Ishikawa (cell line): ENCODE data around the gene LRRC1.

Experiments used
- CEBPB ChIP-seq: IDR thresholded peaks from 2 replicates; pipeline ENCODE4 v1.6.1; 2012
- CREB1 ChIP-seq: IDR thresholded peaks from 2 replicates; pipeline ENCODE4 v1.6.1; 2012; ENCODE audit warnings: low read depth
- EGR1 ChIP-seq: IDR thresholded peaks from 2 replicates; pipeline ENCODE4 v1.6.1; 2012
- EP300 ChIP-seq: IDR thresholded peaks from 2 replicates; pipeline ENCODE4 v1.6.1; 2012; ENCODE audit warnings: borderline replicate concordance
- FOXM1 ChIP-seq: IDR thresholded peaks from 2 replicates; pipeline ENCODE4 v1.6.1; 2012; ENCODE audit warnings: low read depth, borderline replicate concordance
- NFIC ChIP-seq: IDR thresholded peaks from 2 replicates; pipeline ENCODE4 v1.6.1; 2012
- RAD21 ChIP-seq: IDR thresholded peaks from 2 replicates; pipeline ENCODE4 v1.6.1; 2012; ENCODE audit warnings: low read depth
- TAF1 ChIP-seq: IDR thresholded peaks from 2 replicates; pipeline ENCODE4 v1.6.1; 2012; ENCODE audit warnings: low read depth, mild to moderate bottlenecking
- TCF12 ChIP-seq: IDR thresholded peaks from 2 replicates; pipeline ENCODE4 v1.6.1; 2012; ENCODE audit warnings: low read depth
- TEAD4 ChIP-seq: IDR thresholded peaks from 2 replicates; pipeline ENCODE4 v1.6.1; 2012
- YY1 ChIP-seq: IDR thresholded peaks from 2 replicates; pipeline ENCODE4 v1.6.1; 2012; ENCODE audit warnings: low read depth
- ZBTB7A ChIP-seq: IDR thresholded peaks from 2 replicates; pipeline ENCODE4 v1.6.1; 2012; ENCODE audit warnings: low read depth
- TF ChIP-seq, protein P1 (sequence below): IDR thresholded peaks from 2 replicates; pipeline ENCODE4 v1.6.1; 2012
- TF ChIP-seq, protein P2 (sequence below): IDR thresholded peaks from 2 replicates; pipeline ENCODE4 v1.6.1; 2012
- TF ChIP-seq, protein P3 (sequence below): IDR thresholded peaks from 2 replicates; pipeline ENCODE4 v1.6.1; 2012; ENCODE audit warnings: low read depth, mild to moderate bottlenecking

The LRRC1 gene

DNA sequence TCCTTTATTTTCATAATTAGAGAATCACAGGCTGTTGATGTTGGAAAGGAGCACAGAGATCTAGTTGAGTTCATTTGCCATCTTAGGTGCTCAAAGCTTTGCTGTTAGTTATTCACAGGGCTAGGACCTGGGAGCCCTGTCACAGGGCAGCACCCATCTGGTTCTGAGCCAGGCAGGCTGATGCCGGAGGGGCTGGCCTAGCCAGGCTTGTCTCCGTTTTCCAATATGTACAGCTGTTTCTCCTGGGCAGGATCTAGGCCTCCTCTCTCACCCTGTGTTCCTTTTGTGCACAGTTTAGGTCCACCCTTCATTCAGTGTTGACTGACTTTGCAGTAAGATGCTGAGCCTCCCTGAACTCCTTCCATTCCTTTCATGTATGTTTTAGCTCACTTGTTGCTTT, 33.4 kb downstream of the LRRC1 start:
- TF ChIP-seq CEBPB (no peak), EGR1 (no peak), YY1 (no peak), NFIC (no peak), EP300 (no peak), TCF12 (no peak)
- TF ChIP-seq, protein P1, sequence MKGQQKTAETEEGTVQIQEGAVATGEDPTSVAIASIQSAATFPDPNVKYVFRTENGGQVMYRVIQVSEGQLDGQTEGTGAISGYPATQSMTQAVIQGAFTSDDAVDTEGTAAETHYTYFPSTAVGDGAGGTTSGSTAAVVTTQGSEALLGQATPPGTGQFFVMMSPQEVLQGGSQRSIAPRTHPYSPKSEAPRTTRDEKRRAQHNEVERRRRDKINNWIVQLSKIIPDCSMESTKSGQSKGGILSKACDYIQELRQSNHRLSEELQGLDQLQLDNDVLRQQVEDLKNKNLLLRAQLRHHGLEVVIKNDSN, result no peak
- TF ChIP-seq, protein P2, sequence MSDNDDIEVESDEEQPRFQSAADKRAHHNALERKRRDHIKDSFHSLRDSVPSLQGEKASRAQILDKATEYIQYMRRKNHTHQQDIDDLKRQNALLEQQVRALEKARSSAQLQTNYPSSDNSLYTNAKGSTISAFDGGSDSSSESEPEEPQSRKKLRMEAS, result no peak

DNA sequence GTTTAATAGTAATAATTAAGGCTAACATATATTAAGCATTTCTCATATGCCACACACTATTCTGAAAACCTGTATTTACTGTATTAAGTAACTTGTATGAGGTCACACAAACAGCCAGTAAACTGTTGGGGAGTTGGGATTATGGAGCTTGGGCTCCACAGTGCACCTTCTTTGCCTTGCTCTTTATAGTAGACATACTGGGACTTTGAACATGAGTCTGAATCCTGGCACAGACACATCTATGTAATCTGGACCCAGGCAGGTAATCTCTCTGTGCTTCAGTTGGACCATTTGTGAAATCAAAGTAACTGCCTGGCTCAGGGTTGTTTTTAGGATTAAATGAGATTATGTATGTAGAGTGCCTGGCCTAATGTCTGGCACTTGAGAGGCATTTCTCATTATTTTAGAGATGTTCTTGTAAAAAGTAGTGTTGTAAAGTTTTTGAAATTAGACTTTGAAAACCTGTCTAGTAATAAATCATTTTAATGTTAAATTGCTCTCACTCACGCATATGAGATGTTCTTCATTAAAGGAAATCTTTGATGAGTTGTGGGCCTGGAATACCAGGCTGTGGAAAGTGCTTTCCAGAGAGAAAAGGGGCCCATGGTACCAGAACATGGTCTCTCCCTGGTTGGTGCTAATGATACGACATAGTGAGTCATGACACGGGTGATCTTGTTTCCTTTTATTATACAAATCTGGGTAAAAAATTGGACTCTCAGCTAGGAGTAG, 34.3 kb downstream of the LRRC1 start:
- TF ChIP-seq TCF12 (no peak), YY1 (no peak), FOXM1 (no peak), CEBPB (no peak), NFIC (no peak), TAF1 (no peak)
- TF ChIP-seq, protein P3, sequence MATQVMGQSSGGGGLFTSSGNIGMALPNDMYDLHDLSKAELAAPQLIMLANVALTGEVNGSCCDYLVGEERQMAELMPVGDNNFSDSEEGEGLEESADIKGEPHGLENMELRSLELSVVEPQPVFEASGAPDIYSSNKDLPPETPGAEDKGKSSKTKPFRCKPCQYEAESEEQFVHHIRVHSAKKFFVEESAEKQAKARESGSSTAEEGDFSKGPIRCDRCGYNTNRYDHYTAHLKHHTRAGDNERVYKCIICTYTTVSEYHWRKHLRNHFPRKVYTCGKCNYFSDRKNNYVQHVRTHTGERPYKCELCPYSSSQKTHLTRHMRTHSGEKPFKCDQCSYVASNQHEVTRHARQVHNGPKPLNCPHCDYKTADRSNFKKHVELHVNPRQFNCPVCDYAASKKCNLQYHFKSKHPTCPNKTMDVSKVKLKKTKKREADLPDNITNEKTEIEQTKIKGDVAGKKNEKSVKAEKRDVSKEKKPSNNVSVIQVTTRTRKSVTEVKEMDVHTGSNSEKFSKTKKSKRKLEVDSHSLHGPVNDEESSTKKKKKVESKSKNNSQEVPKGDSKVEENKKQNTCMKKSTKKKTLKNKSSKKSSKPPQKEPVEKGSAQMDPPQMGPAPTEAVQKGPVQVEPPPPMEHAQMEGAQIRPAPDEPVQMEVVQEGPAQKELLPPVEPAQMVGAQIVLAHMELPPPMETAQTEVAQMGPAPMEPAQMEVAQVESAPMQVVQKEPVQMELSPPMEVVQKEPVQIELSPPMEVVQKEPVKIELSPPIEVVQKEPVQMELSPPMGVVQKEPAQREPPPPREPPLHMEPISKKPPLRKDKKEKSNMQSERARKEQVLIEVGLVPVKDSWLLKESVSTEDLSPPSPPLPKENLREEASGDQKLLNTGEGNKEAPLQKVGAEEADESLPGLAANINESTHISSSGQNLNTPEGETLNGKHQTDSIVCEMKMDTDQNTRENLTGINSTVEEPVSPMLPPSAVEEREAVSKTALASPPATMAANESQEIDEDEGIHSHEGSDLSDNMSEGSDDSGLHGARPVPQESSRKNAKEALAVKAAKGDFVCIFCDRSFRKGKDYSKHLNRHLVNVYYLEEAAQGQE, result no peak
- TF ChIP-seq, protein P1, result no peak

DNA sequence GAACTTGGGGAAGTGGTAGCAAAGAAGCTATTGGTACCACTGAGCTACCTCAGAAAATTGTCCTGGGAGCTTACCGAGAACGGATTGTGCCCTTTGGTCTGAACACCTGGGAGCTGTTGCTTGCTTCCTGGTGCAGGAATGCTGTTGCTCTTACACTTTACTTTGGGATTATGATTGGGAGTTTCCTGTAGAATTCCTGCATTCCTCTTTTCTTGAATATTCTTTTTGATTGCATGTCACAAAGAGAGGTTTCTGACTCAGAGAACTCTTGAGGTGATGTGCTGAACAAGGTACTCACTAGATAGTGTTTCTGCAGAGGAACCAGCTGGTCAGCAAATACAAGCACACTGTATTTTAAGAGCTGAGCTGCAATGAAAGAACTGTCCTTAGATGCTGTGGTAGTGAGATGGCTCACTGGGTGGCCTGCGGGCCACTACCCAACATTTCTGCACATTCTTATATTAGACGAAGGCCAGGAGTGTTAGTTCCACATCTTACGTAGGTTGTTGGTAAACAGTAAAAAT, 35.0 kb downstream of the LRRC1 start:
- no peak for TF ChIP-seq EP300
- no peak for TF ChIP-seq ZBTB7A
- no peak for TF ChIP-seq CREB1
- no peak for TF ChIP-seq TEAD4
- no peak for TF ChIP-seq RAD21
- TF ChIP-seq, protein P2, result no peak
- TF ChIP-seq, protein P3, result no peak
- TF ChIP-seq TCF12, result no peak
- no peak for TF ChIP-seq CEBPB
- TF ChIP-seq TAF1, result no peak
- no peak for TF ChIP-seq EGR1

DNA sequence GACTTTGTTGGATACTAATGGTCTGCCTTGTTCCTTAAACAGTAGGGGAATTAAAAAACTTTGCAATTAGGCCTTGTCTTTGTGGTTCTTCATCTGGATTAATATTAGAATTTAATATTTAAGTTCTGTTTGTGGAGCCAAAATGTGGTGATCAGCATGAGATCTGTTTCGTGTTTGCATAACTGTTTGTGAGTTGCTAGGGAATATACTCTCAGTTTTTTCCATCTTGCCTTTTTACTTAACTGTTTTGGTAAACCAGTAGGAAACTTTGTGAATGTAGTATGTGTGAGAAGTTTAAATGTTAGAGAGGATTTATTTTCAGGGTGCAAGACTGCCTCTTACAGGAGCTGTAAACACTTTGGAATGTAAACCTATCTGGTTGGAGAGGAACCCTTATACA, 35.6 kb downstream of the LRRC1 start:
- TF ChIP-seq FOXM1, result no peak
- TF ChIP-seq CEBPB, result no peak
- no peak for TF ChIP-seq TAF1
- no peak for TF ChIP-seq YY1
- no peak for TF ChIP-seq TCF12
- TF ChIP-seq CREB1, result no peak

DNA sequence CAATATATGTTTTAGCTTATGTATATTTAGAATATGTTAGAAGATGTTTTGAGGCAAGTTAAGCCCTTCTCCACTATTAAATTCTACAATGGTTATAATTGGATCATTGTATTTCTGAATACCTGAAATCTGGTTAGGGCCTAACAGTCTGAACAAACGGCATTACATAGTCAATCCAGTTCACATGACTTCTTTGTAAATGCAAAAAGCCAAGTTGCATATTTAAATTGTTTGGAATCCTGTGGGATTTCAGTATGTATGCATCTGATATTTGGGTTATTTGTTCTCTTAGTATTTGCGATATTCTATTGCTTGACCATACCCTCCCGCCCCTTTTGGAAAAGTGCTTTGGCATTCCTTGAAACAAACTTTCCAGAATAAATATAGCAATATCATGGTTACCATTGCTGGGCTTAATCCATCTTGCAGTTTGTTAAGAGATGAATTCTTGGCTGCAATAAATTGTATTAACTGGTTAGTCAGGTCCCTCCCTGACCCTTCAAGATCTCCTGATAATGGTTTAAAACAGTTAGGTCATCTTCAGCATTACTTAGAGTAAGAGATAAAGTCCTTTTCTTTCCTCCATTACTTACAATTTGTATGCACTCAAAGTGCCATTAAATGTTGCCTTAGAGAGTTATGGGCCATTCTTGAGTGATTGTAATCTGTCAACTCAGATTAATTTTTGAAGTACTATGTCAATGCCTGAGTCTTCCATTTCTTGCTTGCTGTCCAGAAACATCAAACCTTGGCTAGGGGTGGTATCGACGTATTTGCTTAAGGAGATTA, 36.5 kb downstream of the LRRC1 start:
- no peak for TF ChIP-seq YY1
- TF ChIP-seq, protein P3, result no peak
- no peak for TF ChIP-seq TEAD4
- TF ChIP-seq TCF12, result no peak
- TF ChIP-seq, protein P1, result no peak
- TF ChIP-seq CEBPB, result no peak
- TF ChIP-seq ZBTB7A, result no peak
- TF ChIP-seq EP300, result no peak
- TF ChIP-seq RAD21, result no peak
- no peak for TF ChIP-seq TAF1
- TF ChIP-seq, protein P2, result no peak
- TF ChIP-seq EGR1, result no peak
- no peak for TF ChIP-seq NFIC
- no peak for TF ChIP-seq FOXM1
- TF ChIP-seq CREB1, result no peak
